ENCODE measurements around the gene SRBD1.

Gene SRBD1

DNA sequence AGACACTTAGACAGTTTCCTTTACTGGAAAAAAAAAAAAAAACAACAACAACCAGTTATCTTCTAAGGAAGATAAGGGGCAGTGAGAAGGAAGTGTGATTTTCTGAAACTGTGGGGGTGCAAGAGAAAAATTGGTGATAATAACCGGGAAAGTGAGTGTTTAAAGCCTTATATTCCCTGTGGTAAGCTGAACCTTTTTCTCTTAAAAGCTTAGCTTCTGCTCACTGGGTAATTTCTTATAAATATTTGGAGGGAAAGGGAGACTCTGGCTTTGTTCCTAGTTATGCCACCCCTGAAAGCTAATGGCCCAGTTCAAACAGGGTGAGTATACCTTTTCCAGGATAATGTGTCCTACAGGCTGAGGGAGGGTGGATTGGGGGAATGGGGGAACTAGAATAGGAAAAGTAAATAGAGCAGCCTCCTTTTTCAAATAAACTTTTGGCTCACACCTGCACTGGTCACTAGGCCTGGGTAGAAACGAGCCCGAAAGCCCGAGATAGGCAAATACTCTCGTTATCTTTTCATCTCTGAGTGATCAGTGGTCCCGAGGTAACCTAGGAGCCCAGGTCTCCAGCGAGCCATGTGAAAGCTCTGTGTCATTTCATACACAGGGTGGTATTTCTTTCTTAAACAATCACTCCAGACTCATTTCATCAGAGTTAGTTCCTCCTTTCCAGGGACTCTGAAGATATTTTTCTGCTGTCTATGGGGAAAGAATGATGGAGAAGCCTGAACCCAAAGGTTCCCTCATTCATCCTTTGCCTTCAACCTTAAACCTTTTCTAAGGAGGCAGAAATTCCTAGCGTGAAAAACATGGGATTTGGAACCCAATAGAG, 15.5 kb upstream of the SRBD1 start:
- TF ChIP-seq, protein P1, sequence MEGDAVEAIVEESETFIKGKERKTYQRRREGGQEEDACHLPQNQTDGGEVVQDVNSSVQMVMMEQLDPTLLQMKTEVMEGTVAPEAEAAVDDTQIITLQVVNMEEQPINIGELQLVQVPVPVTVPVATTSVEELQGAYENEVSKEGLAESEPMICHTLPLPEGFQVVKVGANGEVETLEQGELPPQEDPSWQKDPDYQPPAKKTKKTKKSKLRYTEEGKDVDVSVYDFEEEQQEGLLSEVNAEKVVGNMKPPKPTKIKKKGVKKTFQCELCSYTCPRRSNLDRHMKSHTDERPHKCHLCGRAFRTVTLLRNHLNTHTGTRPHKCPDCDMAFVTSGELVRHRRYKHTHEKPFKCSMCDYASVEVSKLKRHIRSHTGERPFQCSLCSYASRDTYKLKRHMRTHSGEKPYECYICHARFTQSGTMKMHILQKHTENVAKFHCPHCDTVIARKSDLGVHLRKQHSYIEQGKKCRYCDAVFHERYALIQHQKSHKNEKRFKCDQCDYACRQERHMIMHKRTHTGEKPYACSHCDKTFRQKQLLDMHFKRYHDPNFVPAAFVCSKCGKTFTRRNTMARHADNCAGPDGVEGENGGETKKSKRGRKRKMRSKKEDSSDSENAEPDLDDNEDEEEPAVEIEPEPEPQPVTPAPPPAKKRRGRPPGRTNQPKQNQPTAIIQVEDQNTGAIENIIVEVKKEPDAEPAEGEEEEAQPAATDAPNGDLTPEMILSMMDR (IDR thresholded peaks at IDR 0.05; ENCODE audit: low read length), result no peak
- TF ChIP-seq EZH2phosphoT487 (IDR thresholded peaks at IDR 0.05; ENCODE audit: low read length), result no peak
- no peak for TF ChIP-seq EZH2 (optimal IDR thresholded peaks at IDR 0.05; ENCODE audit: low read depth, low read length)
- Histone ChIP-seq H3K4me1 (ENCODE audit: low read length) (no peaks in the 10 kb centered on the region), H3K9me2 (replicated peaks; ENCODE audit: insufficient read depth, low read length) (no peaks in the 10 kb centered on the region), H3K27me3 (replicated peaks; ENCODE audit: insufficient read depth, low read length) (no peaks in the 10 kb centered on the region), H2AFZ (ENCODE audit: low read length) (no peak overlapping the region), H3K27ac (ENCODE audit: low read length) (no peak overlapping the region), H4K20me1 (ENCODE audit: insufficient read depth, low read length) (no peaks in the 10 kb centered on the region), H3K4me3 (ENCODE audit: low read length) (no peak overlapping the region), H3K9ac (ENCODE audit: low read length) (no peak overlapping the region), H3K4me2 (ENCODE audit: low read depth, low read length) (no peak overlapping the region), H3K36me3 (replicated peaks; ENCODE audit: insufficient read depth, low read length) (no peaks in the 10 kb centered on the region), H3K79me2 (ENCODE audit: low read length) (no peaks in the 10 kb centered on the region), H3K9me3 (replicated peaks; ENCODE audit: insufficient read depth, low read length) (no peaks in the 10 kb centered on the region), H3F3A (ENCODE audit: insufficient read depth, low read length) (no peaks in the 10 kb centered on the region)
- DNase-seq, result no peak

DNA sequence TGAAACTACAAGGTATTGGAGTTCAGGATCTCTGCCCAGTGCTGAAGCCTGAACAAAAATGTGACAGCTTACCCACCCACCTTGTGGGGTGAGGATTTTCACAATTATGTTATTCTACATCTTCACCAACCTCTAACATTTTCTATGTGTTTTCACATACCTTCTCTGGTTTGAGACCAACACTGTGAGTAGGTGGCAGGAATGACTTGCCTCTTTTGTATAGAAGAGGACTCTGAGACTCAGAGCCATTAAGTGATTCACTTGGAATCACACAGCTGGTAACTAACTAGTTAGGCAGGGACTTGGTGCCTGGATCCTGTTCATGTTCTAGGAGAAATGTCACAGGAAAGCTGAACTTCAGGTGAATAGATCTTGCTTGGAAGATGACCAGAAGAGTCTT, 14.8 kb upstream of the SRBD1 start:
- DNase-seq, result no peak
- Histone ChIP-seq H3K9me2 (replicated peaks; ENCODE audit: insufficient read depth, low read length) (no peaks in the 10 kb centered on the region), H3K9ac (ENCODE audit: low read length) (no peak overlapping the region), H3K4me1 (ENCODE audit: low read length) (no peaks in the 10 kb centered on the region), H3K27me3 (replicated peaks; ENCODE audit: insufficient read depth, low read length) (no peaks in the 10 kb centered on the region), H3K4me3 (ENCODE audit: low read length) (no peak overlapping the region), H3K27ac (ENCODE audit: low read length) (no peak overlapping the region), H3F3A (ENCODE audit: insufficient read depth, low read length) (no peaks in the 10 kb centered on the region), H3K9me3 (replicated peaks; ENCODE audit: insufficient read depth, low read length) (no peaks in the 10 kb centered on the region), H3K79me2 (ENCODE audit: low read length) (no peaks in the 10 kb centered on the region), H2AFZ (ENCODE audit: low read length) (no peak overlapping the region), H3K36me3 (replicated peaks; ENCODE audit: insufficient read depth, low read length) (no peaks in the 10 kb centered on the region), H3K4me2 (ENCODE audit: low read depth, low read length) (no peak overlapping the region), H4K20me1 (ENCODE audit: insufficient read depth, low read length) (no peaks in the 10 kb centered on the region)
- TF ChIP-seq EZH2phosphoT487 (IDR thresholded peaks at IDR 0.05; ENCODE audit: low read length), result no peak
- TF ChIP-seq, protein P1 (IDR thresholded peaks at IDR 0.05; ENCODE audit: low read length), result no peak
- TF ChIP-seq EZH2 (optimal IDR thresholded peaks at IDR 0.05; ENCODE audit: low read depth, low read length), result no peak

DNA sequence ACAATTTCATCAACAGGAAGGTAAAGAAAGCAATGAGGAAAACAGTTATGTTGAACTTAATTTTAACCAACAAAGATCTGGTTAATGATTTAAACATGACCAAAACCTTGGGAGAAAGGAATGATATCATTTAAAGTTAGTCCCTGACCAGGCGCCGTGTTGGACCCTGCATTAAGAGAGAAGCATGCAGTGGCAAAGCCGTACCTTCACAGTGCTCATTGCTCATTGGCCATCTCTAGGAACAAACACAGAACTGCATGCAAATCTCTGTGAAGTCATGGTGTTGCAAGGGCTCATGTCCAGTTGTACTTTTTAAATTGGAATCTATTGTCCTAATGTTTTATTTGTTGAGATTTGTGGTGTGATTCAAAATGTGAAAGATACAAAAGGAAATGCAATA, 12.0 kb upstream of the SRBD1 start:
- H3K9me2 ChIP-seq (replicated peaks; ENCODE audit: insufficient read depth, low read length), result no peaks in the 10 kb centered on the region
- TF ChIP-seq EZH2phosphoT487 (IDR thresholded peaks at IDR 0.05; ENCODE audit: low read length), result no peak
- TF ChIP-seq, protein P1 (IDR thresholded peaks at IDR 0.05; ENCODE audit: low read length), result no peak
- no peak for TF ChIP-seq EZH2 (optimal IDR thresholded peaks at IDR 0.05; ENCODE audit: low read depth, low read length)
- H3F3A ChIP-seq (ENCODE audit: insufficient read depth, low read length), result no peaks in the 10 kb centered on the region
- H3K36me3 ChIP-seq (replicated peaks; ENCODE audit: insufficient read depth, low read length), result no peaks in the 10 kb centered on the region
- DNase-seq, result no peak
- H3K79me2 ChIP-seq (ENCODE audit: low read length), result no peaks in the 10 kb centered on the region
- H4K20me1 ChIP-seq (ENCODE audit: insufficient read depth, low read length), result no peaks in the 10 kb centered on the region
- no peak overlapping the region for H3K9ac ChIP-seq (ENCODE audit: low read length)
- H3K27ac ChIP-seq (ENCODE audit: low read length), result no peak overlapping the region
- no peak overlapping the region for H2AFZ ChIP-seq (ENCODE audit: low read length)
- H3K4me2 ChIP-seq (ENCODE audit: low read depth, low read length), result no peak overlapping the region
- H3K4me3 ChIP-seq (ENCODE audit: low read length), result no peak overlapping the region
- no peaks in the 10 kb centered on the region for H3K27me3 ChIP-seq (replicated peaks; ENCODE audit: insufficient read depth, low read length)
- no peaks in the 10 kb centered on the region for H3K9me3 ChIP-seq (replicated peaks; ENCODE audit: insufficient read depth, low read length)
- H3K4me1 ChIP-seq (ENCODE audit: low read length), result peaks cover 11% of the 10 kb centered on the region

All from MM.1S (cell line).